DOHH2 (cell line): ENCODE measurements around the gene CDK16.

ENCODE experiments used
- EZH2phosphoT487 ChIP-seq: fragments of 200-600 bp; sonication (generic); IDR thresholded peaks from 2 replicates; pipeline ENCODE4 v1.6.1; 2017; ENCODE audit warnings: borderline replicate concordance, mild to moderate bottlenecking, antibody characterized with exemption, low read length, moderate library complexity, mixed read lengths
- TF ChIP-seq, protein P1 (sequence below): fragments of 200-600 bp; sonication (generic); IDR thresholded peaks from one replicate; pipeline ENCODE4 v1.5.1; 2014; ENCODE audit warnings: antibody characterized with exemption, mild to moderate bottlenecking, low read depth, low read length; ENCODE audit not compliant: poor library complexity, severe bottlenecking

DNA sequence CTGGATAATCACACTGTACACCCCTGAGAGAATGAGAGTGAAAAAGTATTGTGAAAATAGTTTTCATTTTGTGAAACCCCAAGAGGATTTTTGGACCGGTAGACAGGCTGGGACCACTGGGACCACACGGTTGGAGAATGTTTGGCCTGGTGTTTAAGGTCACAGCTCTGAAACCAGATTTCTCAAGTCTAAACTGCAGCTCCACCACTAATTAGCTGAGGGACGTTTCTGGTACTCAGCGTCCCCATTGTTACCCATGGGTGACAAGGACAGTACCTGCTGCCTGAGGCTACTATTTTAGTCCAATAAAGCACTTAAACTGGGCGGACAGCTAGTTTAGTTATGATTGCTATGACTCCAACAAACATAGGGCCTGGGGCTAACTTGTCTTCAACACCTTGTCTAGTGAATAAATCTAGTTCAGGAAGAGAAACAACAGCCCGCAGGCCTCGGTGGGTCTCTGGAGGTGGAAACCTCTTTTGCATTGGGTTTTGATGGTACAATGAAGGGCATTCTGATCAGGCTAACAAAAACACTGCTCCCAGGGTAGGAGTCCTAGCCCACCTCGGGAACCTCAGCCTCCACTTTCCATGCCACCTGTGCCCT, 13.8 kb downstream of the CDK16 start:
- TF ChIP-seq, protein P1, sequence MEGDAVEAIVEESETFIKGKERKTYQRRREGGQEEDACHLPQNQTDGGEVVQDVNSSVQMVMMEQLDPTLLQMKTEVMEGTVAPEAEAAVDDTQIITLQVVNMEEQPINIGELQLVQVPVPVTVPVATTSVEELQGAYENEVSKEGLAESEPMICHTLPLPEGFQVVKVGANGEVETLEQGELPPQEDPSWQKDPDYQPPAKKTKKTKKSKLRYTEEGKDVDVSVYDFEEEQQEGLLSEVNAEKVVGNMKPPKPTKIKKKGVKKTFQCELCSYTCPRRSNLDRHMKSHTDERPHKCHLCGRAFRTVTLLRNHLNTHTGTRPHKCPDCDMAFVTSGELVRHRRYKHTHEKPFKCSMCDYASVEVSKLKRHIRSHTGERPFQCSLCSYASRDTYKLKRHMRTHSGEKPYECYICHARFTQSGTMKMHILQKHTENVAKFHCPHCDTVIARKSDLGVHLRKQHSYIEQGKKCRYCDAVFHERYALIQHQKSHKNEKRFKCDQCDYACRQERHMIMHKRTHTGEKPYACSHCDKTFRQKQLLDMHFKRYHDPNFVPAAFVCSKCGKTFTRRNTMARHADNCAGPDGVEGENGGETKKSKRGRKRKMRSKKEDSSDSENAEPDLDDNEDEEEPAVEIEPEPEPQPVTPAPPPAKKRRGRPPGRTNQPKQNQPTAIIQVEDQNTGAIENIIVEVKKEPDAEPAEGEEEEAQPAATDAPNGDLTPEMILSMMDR = no peak
- TF ChIP-seq EZH2phosphoT487 = no peak
